ENCODE results near the gene CAMSAP2.

The CAMSAP2 gene

GRCh38 chr1:200751717-200752116, 13.0 kb downstream of the CAMSAP2 start:
- Mint-ChIP-seq H3K27ac (no peak overlapping the region), H3K4me1 (ENCODE audit: low read depth) (peaks cover 5% of the 10 kb centered on the region), H3K27me3 (ENCODE audit: low read depth) (no peaks in the 10 kb centered on the region), H3K4me3 (no peak overlapping the region), H3K36me3 (ENCODE audit: low read depth) (no peaks in the 10 kb centered on the region), H3K9me3 (no peaks in the 10 kb centered on the region)
- DNase-seq (ENCODE audit: low spot score): peak; percentile 26

- Mint-ChIP-seq H3K27ac (no peak overlapping the region), H3K9me3 (no peaks in the 10 kb centered on the region), H3K4me3 (no peak overlapping the region), H3K36me3 (ENCODE audit: low read depth) (no peaks in the 10 kb centered on the region), H3K27me3 (ENCODE audit: low read depth) (peaks cover 10% of the 10 kb centered on the region), H3K4me1 (ENCODE audit: low read depth) (peaks cover 5% of the 10 kb centered on the region)
- DNase-seq (ENCODE audit: low spot score): no peak
Measured at GRCh38 chr1:200753650-200754198, 15.0 kb downstream of the CAMSAP2 start.

GRCh38 chr1:200755456-200755855, 16.8 kb downstream of the CAMSAP2 start:
- Mint-ChIP-seq H3K4me1 (ENCODE audit: low read depth) (peaks cover 5% of the 10 kb centered on the region), H3K36me3 (ENCODE audit: low read depth) (no peaks in the 10 kb centered on the region), H3K9me3 (no peaks in the 10 kb centered on the region), H3K27me3 (ENCODE audit: low read depth) (peaks cover 20% of the 10 kb centered on the region), H3K27ac (no peak overlapping the region), H3K4me3 (no peak overlapping the region)
- DNase-seq (ENCODE audit: low spot score): no peak

GRCh38 chr1:200762089-200762488, 23.4 kb downstream of the CAMSAP2 start:
- peaks cover 29% of the 10 kb centered on the region for H3K27me3 Mint-ChIP-seq (ENCODE audit: low read depth)
- no peaks in the 10 kb centered on the region for H3K9me3 Mint-ChIP-seq
- H3K4me3 Mint-ChIP-seq: no peak overlapping the region
- no peaks in the 10 kb centered on the region for H3K36me3 Mint-ChIP-seq (ENCODE audit: low read depth)
- H3K4me1 Mint-ChIP-seq (ENCODE audit: low read depth): no peaks in the 10 kb centered on the region
- no peak overlapping the region for H3K27ac Mint-ChIP-seq
- no peak for DNase-seq (ENCODE audit: low spot score)

GRCh38 chr1:200767321-200767720, 28.6 kb downstream of the CAMSAP2 start:
- DNase-seq (ENCODE audit: low spot score): no peak
- H3K4me1 Mint-ChIP-seq (ENCODE audit: low read depth): no peaks in the 10 kb centered on the region
- no peak overlapping the region for H3K27ac Mint-ChIP-seq
- H3K9me3 Mint-ChIP-seq: no peaks in the 10 kb centered on the region
- no peak overlapping the region for H3K4me3 Mint-ChIP-seq
- no peaks in the 10 kb centered on the region for H3K36me3 Mint-ChIP-seq (ENCODE audit: low read depth)
- H3K27me3 Mint-ChIP-seq (ENCODE audit: low read depth): peaks cover 15% of the 10 kb centered on the region

- peaks cover 5% of the 10 kb centered on the region for H3K4me1 Mint-ChIP-seq (ENCODE audit: low read depth)
- no peaks in the 10 kb centered on the region for H3K36me3 Mint-ChIP-seq (ENCODE audit: low read depth)
- H3K27ac Mint-ChIP-seq: no peak overlapping the region
- no peak overlapping the region for H3K4me3 Mint-ChIP-seq
- H3K27me3 Mint-ChIP-seq (ENCODE audit: low read depth): peaks cover 11% of the 10 kb centered on the region
- H3K9me3 Mint-ChIP-seq: no peaks in the 10 kb centered on the region
- DNase-seq (ENCODE audit: low spot score): no peak
Measured at GRCh38 chr1:200771625-200772555, 33.2 kb downstream of the CAMSAP2 start.

GRCh38 chr1:200774311-200774710, 35.6 kb downstream of the CAMSAP2 start:
- DNase-seq (ENCODE audit: low spot score): no peak
- Mint-ChIP-seq H3K27ac (no peak overlapping the region), H3K27me3 (ENCODE audit: low read depth) (peaks cover 11% of the 10 kb centered on the region), H3K9me3 (no peaks in the 10 kb centered on the region), H3K4me1 (ENCODE audit: low read depth) (peaks cover 5% of the 10 kb centered on the region), H3K36me3 (ENCODE audit: low read depth) (no peaks in the 10 kb centered on the region), H3K4me3 (no peak overlapping the region)

- Mint-ChIP-seq H3K4me1 (ENCODE audit: low read depth) (peaks cover 5% of the 10 kb centered on the region), H3K27me3 (ENCODE audit: low read depth) (peaks cover 12% of the 10 kb centered on the region), H3K4me3 (no peak overlapping the region), H3K27ac (no peak overlapping the region), H3K9me3 (no peaks in the 10 kb centered on the region), H3K36me3 (ENCODE audit: low read depth) (no peaks in the 10 kb centered on the region)
- DNase-seq (ENCODE audit: low spot score): no peak
Measured at GRCh38 chr1:200774735-200775444, 36.2 kb downstream of the CAMSAP2 start.

GRCh38 chr1:200775850-200776249, 37.2 kb downstream of the CAMSAP2 start:
- Mint-ChIP-seq H3K27ac (no peak overlapping the region), H3K36me3 (ENCODE audit: low read depth) (no peaks in the 10 kb centered on the region), H3K9me3 (no peaks in the 10 kb centered on the region), H3K27me3 (ENCODE audit: low read depth) (peaks cover 11% of the 10 kb centered on the region), H3K4me3 (no peak overlapping the region), H3K4me1 (ENCODE audit: low read depth) (peaks cover 5% of the 10 kb centered on the region)
- no peak for DNase-seq (ENCODE audit: low spot score)

- H3K27me3 Mint-ChIP-seq (ENCODE audit: low read depth): peaks cover 7% of the 10 kb centered on the region
- peaks cover 5% of the 10 kb centered on the region for H3K4me1 Mint-ChIP-seq (ENCODE audit: low read depth)
- no peak overlapping the region for H3K27ac Mint-ChIP-seq
- no peak for DNase-seq (ENCODE audit: low spot score)
- H3K36me3 Mint-ChIP-seq (ENCODE audit: low read depth): no peaks in the 10 kb centered on the region
- no peak overlapping the region for H3K4me3 Mint-ChIP-seq
- H3K9me3 Mint-ChIP-seq: no peaks in the 10 kb centered on the region
Measured at GRCh38 chr1:200776949-200777348, 38.3 kb downstream of the CAMSAP2 start.

GRCh38 chr1:200778766-200779165, 40.1 kb downstream of the CAMSAP2 start:
- Mint-ChIP-seq H3K9me3 (no peaks in the 10 kb centered on the region), H3K36me3 (ENCODE audit: low read depth) (no peaks in the 10 kb centered on the region), H3K27me3 (ENCODE audit: low read depth) (peaks cover 11% of the 10 kb centered on the region), H3K27ac (no peak overlapping the region), H3K4me3 (no peak overlapping the region), H3K4me1 (ENCODE audit: low read depth) (peaks cover 5% of the 10 kb centered on the region)
- DNase-seq (ENCODE audit: low spot score): no peak

- H3K36me3 Mint-ChIP-seq (ENCODE audit: low read depth): no peaks in the 10 kb centered on the region
- no peaks in the 10 kb centered on the region for H3K9me3 Mint-ChIP-seq
- DNase-seq (ENCODE audit: low spot score): no peak
- H3K4me1 Mint-ChIP-seq (ENCODE audit: low read depth): peaks cover 4% of the 10 kb centered on the region
- H3K27me3 Mint-ChIP-seq (ENCODE audit: low read depth): peaks cover 9% of the 10 kb centered on the region
- H3K27ac Mint-ChIP-seq: no peak overlapping the region
- H3K4me3 Mint-ChIP-seq: no peak overlapping the region
Measured at GRCh38 chr1:200779326-200779725, 40.6 kb downstream of the CAMSAP2 start.

GRCh38 chr1:200780545-200781369, 42.1 kb downstream of the CAMSAP2 start:
- DNase-seq (ENCODE audit: low spot score): no peak
- Mint-ChIP-seq H3K9me3 (no peaks in the 10 kb centered on the region), H3K27me3 (ENCODE audit: low read depth) (peaks cover 10% of the 10 kb centered on the region), H3K4me1 (ENCODE audit: low read depth) (no peaks in the 10 kb centered on the region), H3K36me3 (ENCODE audit: low read depth) (no peaks in the 10 kb centered on the region), H3K4me3 (no peak overlapping the region), H3K27ac (no peak overlapping the region)

Data from T-helper 2 cell treated with Interferon-gamma antibody and Interleukin-4, amounts not matched to agents 5 μg/mL and 100 μg/mL, for 36 hours (primary cell).